Activated gamma-delta T cell (primary cell): ENCODE data around the gene HSPA12A.

ENCODE experiments used
- DNase-seq: peaks from one replicate; lab custom pipeline; 2025; lab: John Stamatoyannopoulos, UW

HSPA12A gene

DNA sequence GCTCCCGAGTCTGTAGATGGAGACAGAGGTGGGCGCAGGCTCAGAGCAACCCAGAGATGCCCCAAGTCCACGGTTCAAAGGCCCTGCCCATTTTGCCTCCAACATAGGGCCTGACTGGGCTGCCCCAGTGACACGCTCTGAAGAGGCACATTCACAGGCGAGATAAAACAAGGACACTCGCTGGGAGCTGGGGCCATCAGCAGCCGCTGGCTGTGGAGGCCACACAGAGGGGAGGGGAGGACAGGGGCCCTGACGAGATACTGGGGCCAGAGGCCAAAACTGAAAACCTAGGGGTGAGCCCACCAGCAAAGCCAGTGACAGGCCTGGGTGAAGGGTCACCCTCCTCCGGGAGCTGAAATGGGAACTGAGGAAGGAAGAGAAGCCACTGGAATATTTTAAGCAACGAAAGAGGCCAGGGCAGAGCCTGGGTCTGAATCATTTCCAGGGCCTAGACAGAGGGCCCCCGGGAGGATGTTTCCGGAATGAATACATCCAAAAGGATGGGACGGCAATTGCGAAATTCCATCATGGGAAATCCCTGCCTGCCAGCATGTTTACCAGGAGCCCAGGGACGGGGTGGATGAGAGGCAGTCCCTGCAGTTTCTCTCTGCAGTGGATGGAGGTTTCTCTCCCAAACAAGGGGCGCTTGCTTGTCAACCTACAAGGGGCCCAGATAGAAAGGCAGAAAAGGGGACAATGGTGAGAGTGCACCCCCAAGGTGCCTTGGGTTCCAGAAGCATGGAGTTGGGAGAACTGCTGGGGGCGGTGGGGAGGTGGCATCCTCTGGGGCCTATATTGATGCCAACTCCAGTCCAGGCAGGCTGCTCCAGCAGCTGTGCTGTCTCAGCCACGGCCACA lies 29.0 kb upstream of the HSPA12A start:
- DNase-seq: no peak

DNA sequence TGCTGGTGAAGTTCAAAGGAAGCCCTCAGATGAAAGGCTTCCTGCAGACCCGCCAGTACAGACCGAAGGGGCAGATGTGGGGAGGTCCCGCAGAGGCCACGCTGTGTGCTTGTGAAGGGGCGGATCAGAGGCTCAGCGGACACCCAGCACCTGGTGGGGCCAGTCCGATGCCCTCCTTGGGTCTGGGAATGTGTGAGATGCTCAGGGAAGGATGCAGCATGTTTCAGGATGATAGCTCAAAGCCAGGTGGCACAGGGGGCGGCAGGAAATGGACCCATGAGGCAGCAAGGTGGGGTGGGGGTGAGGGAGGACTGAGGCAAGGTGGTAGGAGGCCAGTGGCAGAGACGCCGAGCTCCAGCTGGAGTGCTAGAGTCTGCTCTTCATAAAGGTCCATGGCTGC lies 27.9 kb upstream of the HSPA12A start:
- no peak for DNase-seq

DNA sequence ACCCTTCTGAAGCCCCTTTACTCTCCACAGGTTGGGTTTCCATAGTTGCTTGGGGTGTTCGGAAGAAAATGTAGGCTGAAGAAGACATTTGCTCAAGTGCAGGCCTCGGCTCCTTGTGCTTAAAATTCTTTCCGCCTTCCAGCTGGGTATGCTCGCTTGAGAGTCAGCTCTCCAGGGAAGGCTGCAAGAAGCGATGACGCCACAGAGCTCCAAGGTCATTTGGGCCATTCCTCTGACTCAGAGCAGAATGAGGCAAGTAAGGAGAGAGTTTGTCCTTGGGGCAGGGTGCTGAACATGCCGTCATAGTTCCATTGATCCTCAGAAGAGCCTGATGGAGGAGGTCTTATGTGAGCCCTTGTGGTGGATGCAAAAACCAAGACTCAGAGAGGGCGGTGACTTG lies 27.4 kb upstream of the HSPA12A start:
- DNase-seq: no peak

DNA sequence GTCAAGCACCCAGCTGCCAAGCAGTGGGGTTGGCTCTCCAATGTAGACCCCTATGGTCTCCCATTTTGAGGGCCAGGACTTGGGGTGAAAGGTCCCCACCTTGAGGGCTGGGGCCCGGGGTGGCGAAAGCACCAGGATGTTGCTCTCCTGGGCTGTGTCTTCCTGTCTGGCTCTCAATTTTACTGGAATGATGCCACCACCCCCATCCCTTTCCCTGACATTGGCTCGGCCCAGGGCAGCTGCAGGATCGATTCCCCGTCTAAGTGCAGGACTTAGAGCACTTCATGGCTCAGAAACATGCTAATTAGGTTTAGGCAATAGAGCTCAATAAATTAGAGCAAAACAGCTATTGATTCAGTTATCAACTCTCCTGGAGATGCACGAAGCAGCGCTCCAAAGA lies 27.0 kb upstream of the HSPA12A start:
- no peak for DNase-seq

DNA sequence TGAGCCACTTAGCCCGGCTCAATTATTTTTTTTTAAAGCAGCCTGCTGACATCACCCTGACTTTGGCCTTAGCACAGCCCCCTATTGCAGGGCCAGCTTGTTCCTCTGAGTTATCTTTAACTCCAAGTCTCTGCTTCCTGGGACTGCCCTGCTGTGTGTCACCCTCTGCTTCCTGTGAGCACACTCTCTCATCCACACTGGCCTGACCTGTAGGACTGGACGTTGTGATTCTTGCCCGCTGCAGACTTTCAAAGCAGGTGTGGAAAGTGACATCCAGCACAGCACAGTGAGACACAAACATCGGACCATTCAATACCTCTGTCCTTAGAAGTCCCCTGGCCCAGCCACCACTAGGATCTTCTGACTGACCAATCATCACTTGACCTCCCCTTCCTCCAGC lies 26.4 kb upstream of the HSPA12A start:
- DNase-seq: no peak

DNA sequence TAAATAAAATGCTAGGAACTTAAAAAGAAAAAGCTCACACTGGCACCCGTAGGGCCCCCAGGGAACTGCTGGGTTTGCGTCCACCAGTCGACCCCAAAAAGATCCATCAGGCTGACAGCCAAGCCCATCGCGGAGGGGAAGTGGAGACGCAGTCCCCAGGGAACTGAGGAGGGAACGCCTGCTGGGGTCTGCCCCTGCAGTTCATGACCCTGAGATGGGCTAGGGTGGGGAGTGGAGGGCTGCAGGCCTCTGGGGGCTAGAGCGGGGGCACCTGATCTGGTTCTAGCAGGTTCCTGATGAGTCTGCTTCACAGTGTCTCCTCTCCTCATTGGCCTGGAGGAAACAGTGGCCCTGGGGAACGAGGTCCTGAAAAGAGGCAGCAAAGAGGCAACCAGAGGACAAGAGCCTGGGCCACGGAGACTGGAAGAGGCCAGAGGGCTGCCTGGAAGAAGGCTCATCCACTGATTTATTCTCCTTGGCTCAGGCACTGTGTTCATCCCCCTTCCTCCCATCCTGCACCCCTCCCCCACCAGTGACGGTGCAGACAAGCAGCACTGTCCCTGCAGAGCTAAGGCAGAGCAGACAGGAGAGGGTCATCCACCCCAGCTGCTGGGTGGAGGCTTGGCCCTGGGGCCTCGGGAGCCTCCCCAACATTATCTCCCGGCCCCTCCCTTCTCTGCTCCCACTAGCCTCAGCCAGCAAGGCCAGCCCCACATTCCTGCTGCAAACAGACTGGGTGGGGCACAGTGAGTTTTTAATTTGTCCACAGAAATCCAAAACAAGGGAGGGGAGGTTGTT lies 24.7 kb upstream of the HSPA12A start:
- DNase-seq: no peak

DNA sequence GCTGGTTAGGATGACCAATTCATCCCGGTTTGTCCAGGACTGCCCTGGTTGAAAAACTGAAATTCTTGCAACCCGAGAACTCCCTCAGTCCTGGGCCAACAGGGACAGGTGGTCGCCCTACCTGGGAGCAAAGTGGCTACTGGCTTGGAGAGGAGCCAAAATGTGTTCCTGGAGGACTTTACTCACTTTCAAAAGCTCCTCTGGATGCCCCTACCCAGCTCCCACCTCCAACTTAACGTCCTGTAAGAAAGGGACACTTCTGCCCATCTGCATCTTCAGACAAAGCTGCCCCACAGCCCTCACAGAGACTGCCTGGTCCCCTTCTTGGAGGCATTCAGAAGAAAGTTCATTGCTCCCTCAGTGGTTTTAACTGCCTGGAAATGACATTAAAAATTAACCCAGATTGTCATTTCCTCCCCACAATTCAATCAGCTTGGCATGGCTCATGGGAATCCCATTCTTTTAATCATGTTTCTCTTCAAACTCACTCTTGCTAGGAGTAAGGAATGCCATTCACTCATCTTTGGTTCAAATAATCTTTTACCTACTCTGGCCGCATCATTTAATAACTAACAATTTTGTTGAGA lies 24.0 kb upstream of the HSPA12A start:
- no peak for DNase-seq

DNA sequence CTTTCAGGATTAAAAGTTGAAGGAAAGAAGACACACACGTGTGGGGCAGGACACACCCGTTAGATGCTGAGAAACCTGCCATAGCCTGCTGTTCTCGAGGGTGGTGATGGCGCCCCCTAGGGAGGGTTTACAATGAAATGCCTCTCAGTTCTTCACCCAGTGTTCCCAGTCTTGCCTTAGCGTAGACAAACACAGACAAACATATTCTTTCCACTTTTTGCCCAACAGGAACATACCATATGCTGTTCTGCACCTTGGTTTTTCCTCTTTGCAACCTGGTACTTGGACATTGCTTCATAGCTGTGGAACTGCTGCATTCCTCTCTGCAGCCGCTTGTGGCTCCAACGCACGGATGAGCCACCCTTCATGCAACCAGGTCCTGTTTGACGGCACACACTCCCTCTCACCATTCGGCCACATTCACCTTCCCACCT lies 23.3 kb upstream of the HSPA12A start:
- no peak for DNase-seq

DNA sequence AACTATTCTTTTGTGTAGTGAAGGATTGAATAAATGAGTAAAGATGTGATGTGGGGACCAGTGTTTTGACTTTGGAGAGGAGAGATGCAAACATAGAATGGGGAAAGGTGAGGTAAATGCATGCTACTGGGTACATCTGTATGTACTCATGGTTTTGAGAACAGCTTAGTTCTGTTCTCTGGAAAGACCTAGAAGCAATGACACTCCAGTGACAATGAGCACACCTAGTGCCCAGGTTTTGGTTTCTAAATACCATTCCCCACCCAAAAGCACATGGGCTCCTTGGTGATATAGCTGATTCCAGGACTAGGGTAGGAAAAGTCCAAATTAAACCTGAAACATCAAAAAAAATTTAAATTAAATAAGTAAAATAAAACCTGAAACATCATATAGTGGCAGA lies 22.6 kb upstream of the HSPA12A start:
- no peak for DNase-seq

DNA sequence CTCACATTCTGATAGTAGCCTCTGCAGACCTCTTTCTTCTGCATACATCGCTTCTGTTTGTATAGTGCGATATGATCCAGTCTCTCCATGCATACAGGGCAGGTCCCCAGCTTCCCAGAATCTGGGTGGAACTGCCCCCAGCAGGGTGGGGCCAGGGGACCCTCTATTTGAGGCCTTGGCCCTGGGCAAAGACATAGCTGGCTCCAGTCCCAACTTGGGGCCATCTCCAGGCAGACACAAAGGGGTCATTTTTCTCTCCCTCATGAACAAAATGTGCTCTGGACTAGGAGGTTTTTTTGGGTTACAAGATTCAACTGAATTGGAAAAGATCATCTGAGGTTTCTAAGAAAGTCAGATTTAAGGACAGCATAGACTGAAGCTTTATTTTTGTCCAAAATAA lies 21.1 kb upstream of the HSPA12A start:
- DNase-seq: no peak

DNA sequence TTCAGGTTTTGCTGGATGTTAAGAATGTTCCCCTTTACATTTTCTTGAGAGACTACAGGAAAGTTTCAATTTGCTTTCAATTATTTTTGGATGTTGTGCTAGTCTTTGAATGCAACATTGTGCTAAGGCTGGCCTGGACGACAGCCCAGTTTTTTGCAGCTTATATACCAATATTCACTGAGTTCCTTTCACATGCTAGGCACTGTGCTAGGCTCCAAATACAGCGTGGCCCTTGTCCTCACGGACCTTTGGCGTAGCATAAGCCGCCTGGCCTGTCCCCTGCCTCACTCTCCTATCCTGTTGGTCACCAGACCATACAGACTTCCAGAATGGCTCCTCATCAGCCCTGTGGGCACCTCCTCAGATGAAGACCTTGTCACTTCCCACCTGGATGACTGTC lies 19.5 kb upstream of the HSPA12A start:
- DNase-seq: no peak

DNA sequence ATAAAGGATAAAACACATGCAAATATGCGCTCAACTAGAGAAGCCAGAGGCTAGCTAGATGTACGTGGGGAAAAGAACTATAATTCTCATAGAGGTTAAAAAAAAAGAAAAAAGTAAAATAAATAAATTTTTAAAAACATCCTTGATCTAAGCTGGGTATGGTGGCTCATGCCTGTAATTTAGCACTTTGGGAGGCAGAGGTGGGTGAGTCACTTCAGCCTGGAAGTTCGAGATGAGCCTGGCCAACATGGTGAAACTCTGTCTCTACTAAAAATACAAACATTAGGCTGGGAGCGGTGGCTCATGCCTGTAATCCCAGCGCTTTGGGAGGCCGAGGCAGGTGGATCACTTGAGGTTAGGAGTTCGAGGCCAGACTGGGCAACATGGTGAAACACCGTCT lies 18.6 kb upstream of the HSPA12A start:
- DNase-seq: no peak

DNA sequence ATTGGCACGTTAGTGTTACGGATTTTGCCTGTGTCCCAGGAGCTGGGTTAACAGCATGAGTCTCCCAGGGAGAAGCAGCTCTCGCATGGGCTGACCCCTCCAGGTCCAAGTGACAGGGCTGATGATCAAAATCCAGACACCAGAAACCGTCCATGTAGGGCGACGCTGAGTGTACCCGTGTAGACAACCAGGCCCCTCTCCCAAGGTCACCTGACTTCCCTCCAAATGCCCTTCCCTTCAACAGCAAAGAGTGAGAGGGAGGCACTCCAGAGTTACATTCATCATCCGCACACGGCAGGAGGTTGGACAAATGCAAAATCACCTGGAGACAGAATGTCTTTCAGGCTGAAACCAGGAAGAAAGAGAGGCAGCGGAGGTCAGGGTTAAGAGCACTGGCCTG lies 14.9 kb upstream of the HSPA12A start:
- no peak for DNase-seq

DNA sequence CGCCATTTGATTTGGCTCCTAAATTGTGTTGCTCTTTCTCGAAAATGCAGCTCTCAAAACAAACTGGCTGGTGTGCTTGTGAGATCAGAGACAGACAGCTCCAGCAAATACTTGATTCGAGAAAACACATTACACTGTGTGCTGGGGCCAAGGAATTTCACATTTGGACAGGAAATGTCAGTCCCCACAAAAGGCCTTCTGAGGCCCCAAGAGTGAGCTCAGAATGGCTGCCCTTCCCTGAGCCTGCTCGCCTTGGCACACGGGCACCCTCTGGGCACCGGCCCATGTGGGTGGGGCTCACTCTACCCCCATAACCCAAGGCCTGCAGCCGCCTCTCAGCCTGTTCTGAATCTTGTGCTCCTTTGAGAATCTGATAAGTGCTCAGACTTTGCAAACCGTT lies 13.9 kb upstream of the HSPA12A start:
- DNase-seq: no peak

DNA sequence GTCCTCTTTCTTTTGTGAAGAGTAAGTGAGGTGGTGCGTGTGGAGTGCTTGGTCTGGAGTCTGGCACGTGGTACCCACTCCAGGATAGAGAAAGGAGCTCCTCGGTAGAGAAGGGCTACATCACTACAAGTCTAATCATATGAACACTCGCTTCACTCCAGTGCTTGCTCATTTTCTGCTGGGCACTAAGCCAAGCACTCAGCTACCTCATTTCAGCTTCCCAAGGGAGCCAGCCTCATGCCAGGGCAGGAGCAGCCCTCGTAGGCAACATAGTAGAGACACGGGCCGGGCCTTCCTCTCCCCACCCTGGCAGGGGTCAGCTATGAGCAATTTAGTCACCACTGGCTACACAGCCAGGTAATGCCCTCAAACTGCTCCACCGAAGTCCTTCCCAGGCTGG lies 11.4 kb upstream of the HSPA12A start:
- DNase-seq: no peak

DNA sequence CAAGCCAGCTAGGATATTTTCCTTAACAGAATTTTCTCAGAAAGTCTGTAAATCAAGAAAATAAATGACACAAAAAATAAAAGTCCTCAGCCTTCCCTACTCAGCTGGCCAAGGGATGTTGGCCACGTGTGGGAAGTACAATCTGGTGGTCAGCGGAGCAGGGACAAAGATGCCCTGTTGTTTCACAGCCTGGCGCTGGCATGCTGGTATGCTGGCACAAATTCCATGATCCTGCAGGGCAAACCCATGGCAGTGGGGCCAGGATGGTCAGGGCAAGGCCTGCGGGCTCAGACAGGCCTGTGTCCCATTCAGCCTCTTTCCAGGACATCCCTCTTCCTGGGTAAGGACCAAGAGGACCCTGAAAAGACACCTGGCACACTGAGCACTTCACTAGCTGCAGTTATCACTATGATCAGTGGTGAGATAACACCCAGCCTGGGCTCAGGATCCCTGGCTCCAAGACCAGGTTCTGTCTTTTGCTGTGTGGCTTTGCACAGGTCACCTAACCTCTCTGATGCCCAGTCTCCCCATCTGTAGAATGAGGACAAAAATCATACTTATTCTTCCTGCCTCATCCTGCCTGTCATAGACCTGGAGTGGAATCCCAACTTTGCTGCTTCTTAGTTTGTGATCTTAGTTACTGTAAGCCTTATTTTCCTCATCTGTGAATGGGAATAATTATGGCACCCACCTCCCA lies 10.8 kb upstream of the HSPA12A start:
- DNase-seq: no peak

DNA sequence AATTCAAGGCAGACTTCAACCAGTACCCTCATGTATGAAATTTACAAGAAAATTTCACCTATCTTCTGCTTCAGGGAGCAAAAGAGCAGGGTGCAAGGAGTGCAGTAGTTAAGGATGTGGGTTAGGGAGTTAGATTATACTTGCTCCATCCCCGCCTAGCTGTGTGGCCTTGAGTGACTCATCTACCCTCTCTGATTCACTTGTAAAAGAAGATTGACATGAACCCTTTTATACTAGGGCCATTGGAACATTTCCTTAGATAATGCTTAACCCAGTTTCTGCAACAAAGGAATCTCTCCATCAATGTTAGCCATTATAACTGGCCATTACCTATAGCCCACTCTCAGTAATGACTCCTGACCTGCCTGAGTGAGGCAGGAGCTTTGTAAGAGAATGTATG lies 10.2 kb upstream of the HSPA12A start:
- no peak for DNase-seq

DNA sequence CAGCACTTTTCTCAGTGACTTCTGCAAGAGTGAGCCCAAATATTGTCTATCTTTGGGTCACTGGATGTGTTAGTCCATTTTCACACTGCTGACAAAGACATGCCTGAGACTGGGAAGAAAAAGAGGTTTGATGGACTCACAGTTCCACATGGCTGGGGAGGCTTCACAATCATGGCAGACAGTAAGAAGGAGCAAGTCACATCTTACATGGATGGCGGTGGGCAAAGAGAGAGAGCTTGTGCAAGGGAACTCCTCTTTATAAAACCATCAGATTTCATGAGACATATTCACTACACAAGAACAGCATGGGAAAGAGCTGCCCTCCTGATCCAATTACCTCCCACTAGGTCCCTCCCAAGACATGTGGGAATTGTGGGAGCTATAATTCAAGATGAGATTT lies 6.1 kb upstream of the HSPA12A start:
- DNase-seq: no peak

DNA sequence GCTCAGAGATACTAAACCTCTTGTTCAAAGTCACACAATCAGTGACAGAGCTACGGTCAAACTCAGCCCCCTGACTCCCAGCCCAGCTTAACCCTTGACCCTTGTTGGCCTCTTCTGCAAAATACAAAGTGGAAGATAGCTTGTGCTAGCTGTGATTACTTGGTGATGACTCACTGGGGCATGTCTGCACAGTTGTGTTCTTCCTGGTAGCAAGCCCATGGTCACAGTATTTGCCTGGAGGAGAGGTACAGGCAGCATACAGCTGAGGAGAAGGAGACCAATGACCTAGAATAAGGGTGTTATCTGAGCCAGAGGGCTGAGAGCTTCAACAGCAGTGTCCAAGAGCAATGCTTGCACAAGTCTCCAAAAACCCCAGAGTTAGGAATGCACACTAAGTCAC lies 5.7 kb upstream of the HSPA12A start:
- DNase-seq: no peak

DNA sequence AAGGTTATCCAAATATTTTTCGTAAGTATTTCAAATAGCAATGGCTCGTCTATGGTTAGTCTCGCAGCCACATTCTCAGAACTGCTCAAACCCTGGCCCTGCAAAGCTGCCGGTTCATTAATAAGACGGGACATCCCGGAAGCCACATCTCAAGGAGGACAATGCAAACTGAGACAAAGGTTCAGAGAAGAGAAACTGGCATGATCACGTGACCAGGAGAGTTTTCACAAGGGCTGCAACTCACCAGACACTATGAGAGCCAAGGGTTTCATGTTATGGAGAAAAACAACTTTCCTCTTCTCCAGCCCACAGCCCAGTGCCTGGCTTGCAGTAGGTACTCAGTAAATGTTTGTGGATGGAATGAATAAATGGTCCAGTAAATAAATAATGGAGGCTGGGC lies 5.0 kb upstream of the HSPA12A start:
- no peak for DNase-seq

DNA sequence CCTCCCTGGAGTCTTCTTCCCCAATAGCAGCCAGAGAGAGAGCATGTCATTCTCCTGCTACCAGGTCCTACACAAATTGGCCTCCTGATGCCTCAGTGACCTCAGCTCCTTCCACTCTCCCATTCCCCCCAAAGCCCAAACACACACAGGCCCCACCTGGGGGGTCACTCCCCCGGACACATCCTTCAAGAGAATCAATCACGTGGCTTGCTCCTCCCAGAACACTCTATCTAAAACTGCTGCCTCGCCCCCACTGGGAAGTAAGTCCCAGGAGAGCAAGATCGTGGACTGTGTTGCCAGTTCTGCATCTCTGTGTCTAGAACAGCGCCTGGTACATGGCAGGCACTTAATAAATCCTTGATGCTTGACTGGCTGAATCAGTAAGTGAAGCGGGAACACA lies 2.5 kb upstream of the HSPA12A start:
- DNase-seq: no peak

DNA sequence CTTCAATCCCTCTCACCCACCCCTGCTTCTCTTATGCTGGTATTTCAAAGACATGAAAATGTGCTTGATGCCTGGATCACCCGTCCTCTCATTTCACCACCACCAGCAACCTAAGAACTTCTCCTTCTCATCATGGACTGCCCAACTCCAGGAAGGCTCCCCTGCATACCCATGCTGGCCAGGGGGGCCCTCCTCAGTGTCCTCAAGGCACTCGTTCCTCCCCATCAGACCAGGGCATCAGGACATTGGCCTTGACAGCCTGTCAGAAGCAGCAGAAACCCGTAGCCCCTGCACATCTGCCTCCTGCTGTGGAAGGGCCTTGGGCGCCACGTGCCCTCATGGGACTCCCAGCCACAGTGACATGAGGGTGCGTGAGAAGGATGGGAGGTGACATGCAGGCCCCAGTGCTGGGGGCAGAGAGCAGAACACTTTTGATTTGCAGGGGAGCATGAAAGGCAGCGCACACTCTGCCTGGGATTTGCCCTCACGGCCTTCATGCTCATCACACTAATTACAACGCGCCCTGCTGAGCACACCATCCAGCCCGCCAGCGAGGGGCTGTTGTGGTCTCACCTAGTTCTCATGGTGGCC lies 1.9 kb upstream of the HSPA12A start:
- no peak for DNase-seq
